Stomach (tissue), 9 donors: Measurements from ENCODE around the gene HMG20A. TPM values are rescaled to one million over a fixed set of nuclear protein-coding genes. Genes with fewer than 3 reads are reported as not detected.
A peak's percentile ranks its signal among the peaks of the same experiment; 100 is the strongest.

Experiments used
- DNase-seq, 2 donors: peaks; one replicate each; pipeline versions ENCODE4 v3.0.0 to v3.0.0-alpha.2; 2013 to 2019
- H3K27ac ChIP-seq, 5 donors: fragments of 200-600 bp in 4 of 5; sonication (generic) in 4 of 5; one replicate each; pipeline ENCODE4 v1.5.1; 2013 to 2019; ENCODE audit warnings: mild to moderate bottlenecking in 1 of 5, moderate library complexity in 1 of 5
- H3K27me3 ChIP-seq, 3 donors: fragments of 200-600 bp; sonication (generic); one replicate each; pipeline ENCODE4 v1.5.1; 2017 to 2019; ENCODE audit warnings: mixed run types in 1 of 3
- H3K36me3 ChIP-seq, 4 donors: fragments of 200-600 bp; sonication (generic); 1 replicate in 3 of 4; 2 replicates in 1 of 4; pipeline ENCODE4 v1.5.1; 2016 to 2019
- H3K4me1 ChIP-seq, 4 donors: fragments of 200-600 bp; sonication (generic); one replicate each; pipeline ENCODE4 v1.5.1; 2016 to 2019
- H3K4me3 ChIP-seq, 4 donors: fragments of 200-600 bp; sonication (generic) in 3 of 4; one replicate each; pipeline ENCODE4 v1.5.1; 2016 to 2019; ENCODE audit warnings: mild to moderate bottlenecking in 1 of 4
- H3K9me3 ChIP-seq, 4 donors: fragments of 200-600 bp; sonication (generic); one replicate each; pipeline ENCODE4 v1.5.1; 2016 to 2019
- CTCF ChIP-seq, 7 experiments: fragments of 450-650 bp in 4 of 7; fragments of 200-600 bp in 3 of 7; sonication (generic) in 3 of 7; IDR thresholded peaks; one replicate each; pipeline ENCODE4 v1.5.1; 2016 to 2019; ENCODE audit warnings: antibody characterized with exemption in 7 of 7, control low read depth in 2 of 7, mild to moderate bottlenecking in 1 of 7
- EP300 ChIP-seq: sonication (generic); formaldehyde crosslinking; IDR thresholded peaks from one replicate; pipeline ENCODE4 v1.6.1; 2017; ENCODE audit warnings: antibody characterized with exemption
- POLR2A ChIP-seq, 4 donors: fragments of 450-650 bp; IDR thresholded peaks; one replicate each; pipeline ENCODE4 v1.6.1; 2016; ENCODE audit warnings: antibody characterized with exemption in 4 of 4, control low read depth in 2 of 4, mild to moderate bottlenecking in 1 of 4, moderate library complexity in 1 of 4
- POLR2AphosphoS5 ChIP-seq, 3 donors: sonication (generic); formaldehyde crosslinking; IDR thresholded peaks; one replicate each; pipeline ENCODE4 v1.6.1; 2016; ENCODE audit warnings: antibody characterized with exemption in 3 of 3
- WGBS, 5 donors: extraction: QIAGEN DNeasy Blood & Tissue Kit in 3 of 5; methylation state at CpG; one replicate each; pipeline versions ENCODE4 v1.1.5 to v1.1.7; 2013 to 2018; 5-methylcytosine and 5-hydroxymethylcytosine counted together
- intact Hi-C: fragments of 100-400 bp; cut with DNase I; formaldehyde crosslinking; loops from one replicate; pipeline ENCODE4 v1.15.1; 2023; ENCODE audit warnings: low total_unique reads
- polyA plus RNA-seq, 3 donors: library from polyadenylated mRNA; stranded (reverse); fragments of 200-250 nt; gene quantifications; one replicate each; pipeline ENCODE4 v1.2.3, GENCODE V29; 2013
- total RNA-seq, 5 donors: library from RNA; depleted of rRNA; stranded (reverse); fragments of >200 nt; gene quantifications; one replicate each; pipeline versions ENCODE4 v1.1.0 to v1.2.3, GENCODE V29; 2014 to 2016
- donor health status: healthy with polysubstance abuse.
- donor health status: Bipolar disorder and iron deficiency.
- donor health status: healthy.

The HMG20A gene
- total and polyA plus RNA-seq, 8 donors, result 8.1 to 51.8 (median 22.6) TPM

DNA sequence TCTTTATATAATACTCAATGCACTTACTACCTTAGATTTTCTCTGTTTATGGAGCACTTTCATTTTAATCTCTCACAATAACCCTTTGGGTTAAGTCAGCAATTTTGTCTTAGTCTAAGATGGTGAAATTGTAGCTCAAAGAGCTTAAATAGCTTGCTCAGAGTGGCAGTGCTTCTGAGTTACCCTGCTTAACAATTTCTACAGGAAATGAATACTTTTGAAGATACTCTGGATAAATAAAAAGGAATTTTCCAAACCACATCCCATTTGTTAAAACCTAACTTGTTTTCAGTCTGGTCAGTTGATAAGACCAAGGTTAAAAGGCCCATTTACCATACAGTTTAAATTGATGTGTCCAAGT is 37.2 kb downstream of the HMG20A start:
- H3K27me3 ChIP-seq, result no peaks in the 10 kb centered on the region
- H3K27ac ChIP-seq, result peak overlapping the region in 2 of 5 donors; percentile 23 to 40
- peaks cover 17 to 41% (median 32%) of the 10 kb centered on the region in 4 donors for H3K4me1 ChIP-seq
- peaks cover 0 to 26% (median 23%) of the 10 kb centered on the region in 4 donors for H3K36me3 ChIP-seq
- no peaks in the 10 kb centered on the region for H3K9me3 ChIP-seq
- TF ChIP-seq POLR2AphosphoS5 (IDR thresholded peaks at IDR 0.05) (no peak), POLR2A (IDR thresholded peaks at IDR 0.05) (no peak), EP300 (no peak)
- DNase-seq, result no peak
- H3K4me3 ChIP-seq, result no peak overlapping the region
- intact Hi-C loops, result no loop called here

GRCh38 chr15:77459031-77459430 is 38.3 kb downstream of the HMG20A start:
- 85 to 91% (median 86%) methylated on average over 2 of the region's 2 CpGs for WGBS, 5 donors
- Histone ChIP-seq H3K9me3 (no peaks in the 10 kb centered on the region), H3K4me3 (no peak overlapping the region), H3K27ac (no peak overlapping the region), H3K27me3 (no peaks in the 10 kb centered on the region), H3K4me1 (peaks cover 17 to 41% (median 32%) of the 10 kb centered on the region in 4 donors), H3K36me3 (peaks cover 0 to 33% (median 26%) of the 10 kb centered on the region in 4 donors)
- intact Hi-C loops, result no loop called here
- no peak for DNase-seq
- no peak for TF ChIP-seq POLR2A (IDR thresholded peaks at IDR 0.05)
- TF ChIP-seq EP300, result no peak
- no peak for TF ChIP-seq POLR2AphosphoS5 (IDR thresholded peaks at IDR 0.05)

GRCh38 chr15:77461486-77461885 is 40.8 kb downstream of the HMG20A start:
- H3K4me3 ChIP-seq, result no peak overlapping the region
- no peak for DNase-seq
- intact Hi-C loops, result no loop called here
- H3K36me3 ChIP-seq, result peaks cover 0 to 57% (median 48%) of the 10 kb centered on the region in 4 donors
- H3K27me3 ChIP-seq, result no peaks in the 10 kb centered on the region
- TF ChIP-seq POLR2A (IDR thresholded peaks at IDR 0.05) (no peak), CTCF (IDR thresholded peaks at IDR 0.05) (no peak), POLR2AphosphoS5 (IDR thresholded peaks at IDR 0.05) (no peak), EP300 (no peak)
- peaks cover 12 to 34% (median 21%) of the 10 kb centered on the region in 4 donors for H3K4me1 ChIP-seq
- no peak overlapping the region for H3K27ac ChIP-seq
- H3K9me3 ChIP-seq, result no peaks in the 10 kb centered on the region

DNA sequence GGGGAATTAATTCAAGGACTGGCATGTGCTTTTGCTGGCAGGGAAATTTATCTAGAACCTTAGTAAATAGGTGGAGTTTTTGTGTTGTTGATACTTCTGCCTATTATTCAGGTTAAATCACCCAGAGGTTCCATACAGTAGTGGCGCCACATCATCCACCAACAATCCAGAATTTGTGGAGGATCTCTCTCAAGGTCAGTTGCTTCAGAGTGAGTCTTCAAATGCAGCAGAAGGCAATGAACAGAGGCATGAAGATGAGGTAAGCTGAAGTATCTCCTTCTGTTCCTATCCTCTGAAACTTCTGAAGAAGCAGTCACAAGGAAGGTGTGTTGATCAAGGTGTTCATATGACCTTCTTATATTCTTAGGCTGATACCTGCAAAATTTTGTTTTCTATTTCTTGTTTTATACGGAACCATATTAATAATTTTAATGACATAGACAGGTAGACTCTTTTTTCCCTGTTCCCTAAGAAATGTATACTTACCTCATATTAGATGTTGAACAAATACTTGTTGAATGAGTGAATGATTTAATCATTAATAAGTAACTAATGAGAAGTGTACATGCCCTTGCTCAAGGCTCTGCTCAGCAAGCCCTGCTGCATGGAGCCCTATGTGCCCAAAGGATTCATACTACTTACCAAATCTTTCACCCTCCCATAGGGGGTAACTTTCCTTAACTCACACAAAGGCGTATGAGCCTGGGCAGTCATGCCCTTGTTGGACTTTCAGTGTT is 43.6 kb downstream of the HMG20A start:
- intact Hi-C loops, result no loop called here
- WGBS, 5 donors, result 69 to 82% (median 77%) methylated on average over 3 of the region's 3 CpGs

DNA sequence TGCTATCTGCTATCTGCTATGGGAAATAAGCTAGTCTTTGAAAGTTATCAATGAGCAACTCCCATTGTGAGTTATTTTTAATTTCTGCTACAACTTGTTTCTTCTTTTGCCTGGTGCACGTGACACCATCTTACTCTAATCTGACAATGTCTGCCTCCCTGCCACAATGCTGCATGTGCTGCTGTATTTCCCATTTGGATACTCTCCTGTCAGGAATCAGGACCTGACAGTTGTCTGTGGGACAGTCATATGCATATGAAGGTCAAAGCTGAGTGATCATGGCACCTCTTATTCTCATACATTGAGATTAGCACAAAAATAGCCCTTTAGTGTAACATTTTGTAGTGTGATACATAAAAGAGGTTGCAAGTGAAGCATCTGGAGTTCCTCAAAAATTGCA is 45.8 kb downstream of the HMG20A start:
- Histone ChIP-seq H3K9me3 (no peaks in the 10 kb centered on the region), H3K4me1 (peaks cover 0 to 13% (median 0%) of the 10 kb centered on the region in 4 donors), H3K27ac (no peak overlapping the region), H3K4me3 (no peak overlapping the region), H3K36me3 (peaks cover 0 to 77% (median 71%) of the 10 kb centered on the region in 4 donors), H3K27me3 (no peaks in the 10 kb centered on the region)
- intact Hi-C loops, result no loop called here
- TF ChIP-seq POLR2AphosphoS5 (IDR thresholded peaks at IDR 0.05) (no peak), EP300 (no peak), POLR2A (IDR thresholded peaks at IDR 0.05) (no peak), CTCF (IDR thresholded peaks at IDR 0.05) (no peak)
- 82 to 94% (median 90%) methylated on average over 1 of the region's 1 CpG for WGBS, 5 donors
- DNase-seq, result no peak

More for the DNA sequence above, 43.6 kb downstream of the HMG20A start:
- TF ChIP-seq CTCF (IDR thresholded peaks at IDR 0.05) (no peak), EP300 (no peak), POLR2AphosphoS5 (IDR thresholded peaks at IDR 0.05) (no peak), POLR2A (IDR thresholded peaks at IDR 0.05) (no peak)
- peak in 1 of 2 donors; percentile 12 for DNase-seq
- no peaks in the 10 kb centered on the region for H3K27me3 ChIP-seq
- no peaks in the 10 kb centered on the region for H3K9me3 ChIP-seq
- H3K27ac ChIP-seq, result peak overlapping the region in 2 of 5 donors; percentile 27 to 30
- H3K4me1 ChIP-seq, result peaks cover 0 to 13% (median 0%) of the 10 kb centered on the region in 4 donors
- H3K36me3 ChIP-seq, result peaks cover 0 to 72% (median 63%) of the 10 kb centered on the region in 4 donors
- no peak overlapping the region for H3K4me3 ChIP-seq
